WTC11 (cell line): Measurements from ENCODE around the gene PHLPP1.

Experiments
- TF ChIP-seq, protein P1 (sequence below): fragments of 200-600 bp; IDR thresholded peaks from 2 replicates; pipeline ENCODE4 v1.8.0; 2022; ENCODE audit warnings: antibody characterized with exemption
- TF ChIP-seq, protein P2 (sequence below): sonication (generic); formaldehyde crosslinking; IDR thresholded peaks from 2 replicates; pipeline ENCODE4 v1.8.0; 2022; ENCODE audit warnings: missing genetic modification reagents

DNA sequence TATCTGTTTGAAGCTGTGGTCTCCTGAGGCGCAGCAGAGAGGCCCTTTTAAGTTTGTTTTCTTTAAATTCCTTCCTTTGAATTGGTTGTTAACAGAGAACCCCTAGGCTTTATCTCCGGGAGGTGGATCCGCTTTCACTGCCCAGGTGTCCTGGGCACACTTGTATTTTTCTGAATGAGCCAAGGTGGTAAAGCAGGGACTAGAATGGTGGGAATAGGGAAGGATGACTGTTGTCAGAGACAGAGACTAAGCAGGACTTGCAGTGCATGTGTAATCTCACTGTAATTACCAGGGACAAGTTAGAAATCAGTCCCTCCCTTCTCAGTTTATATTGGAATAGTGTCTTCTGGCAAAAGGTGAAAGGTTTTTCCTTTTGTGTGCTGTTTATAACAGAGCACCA, 72.8 kb downstream of the PHLPP1 start:
- TF ChIP-seq, protein P1, sequence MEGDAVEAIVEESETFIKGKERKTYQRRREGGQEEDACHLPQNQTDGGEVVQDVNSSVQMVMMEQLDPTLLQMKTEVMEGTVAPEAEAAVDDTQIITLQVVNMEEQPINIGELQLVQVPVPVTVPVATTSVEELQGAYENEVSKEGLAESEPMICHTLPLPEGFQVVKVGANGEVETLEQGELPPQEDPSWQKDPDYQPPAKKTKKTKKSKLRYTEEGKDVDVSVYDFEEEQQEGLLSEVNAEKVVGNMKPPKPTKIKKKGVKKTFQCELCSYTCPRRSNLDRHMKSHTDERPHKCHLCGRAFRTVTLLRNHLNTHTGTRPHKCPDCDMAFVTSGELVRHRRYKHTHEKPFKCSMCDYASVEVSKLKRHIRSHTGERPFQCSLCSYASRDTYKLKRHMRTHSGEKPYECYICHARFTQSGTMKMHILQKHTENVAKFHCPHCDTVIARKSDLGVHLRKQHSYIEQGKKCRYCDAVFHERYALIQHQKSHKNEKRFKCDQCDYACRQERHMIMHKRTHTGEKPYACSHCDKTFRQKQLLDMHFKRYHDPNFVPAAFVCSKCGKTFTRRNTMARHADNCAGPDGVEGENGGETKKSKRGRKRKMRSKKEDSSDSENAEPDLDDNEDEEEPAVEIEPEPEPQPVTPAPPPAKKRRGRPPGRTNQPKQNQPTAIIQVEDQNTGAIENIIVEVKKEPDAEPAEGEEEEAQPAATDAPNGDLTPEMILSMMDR: no peak
- TF ChIP-seq, protein P2, sequence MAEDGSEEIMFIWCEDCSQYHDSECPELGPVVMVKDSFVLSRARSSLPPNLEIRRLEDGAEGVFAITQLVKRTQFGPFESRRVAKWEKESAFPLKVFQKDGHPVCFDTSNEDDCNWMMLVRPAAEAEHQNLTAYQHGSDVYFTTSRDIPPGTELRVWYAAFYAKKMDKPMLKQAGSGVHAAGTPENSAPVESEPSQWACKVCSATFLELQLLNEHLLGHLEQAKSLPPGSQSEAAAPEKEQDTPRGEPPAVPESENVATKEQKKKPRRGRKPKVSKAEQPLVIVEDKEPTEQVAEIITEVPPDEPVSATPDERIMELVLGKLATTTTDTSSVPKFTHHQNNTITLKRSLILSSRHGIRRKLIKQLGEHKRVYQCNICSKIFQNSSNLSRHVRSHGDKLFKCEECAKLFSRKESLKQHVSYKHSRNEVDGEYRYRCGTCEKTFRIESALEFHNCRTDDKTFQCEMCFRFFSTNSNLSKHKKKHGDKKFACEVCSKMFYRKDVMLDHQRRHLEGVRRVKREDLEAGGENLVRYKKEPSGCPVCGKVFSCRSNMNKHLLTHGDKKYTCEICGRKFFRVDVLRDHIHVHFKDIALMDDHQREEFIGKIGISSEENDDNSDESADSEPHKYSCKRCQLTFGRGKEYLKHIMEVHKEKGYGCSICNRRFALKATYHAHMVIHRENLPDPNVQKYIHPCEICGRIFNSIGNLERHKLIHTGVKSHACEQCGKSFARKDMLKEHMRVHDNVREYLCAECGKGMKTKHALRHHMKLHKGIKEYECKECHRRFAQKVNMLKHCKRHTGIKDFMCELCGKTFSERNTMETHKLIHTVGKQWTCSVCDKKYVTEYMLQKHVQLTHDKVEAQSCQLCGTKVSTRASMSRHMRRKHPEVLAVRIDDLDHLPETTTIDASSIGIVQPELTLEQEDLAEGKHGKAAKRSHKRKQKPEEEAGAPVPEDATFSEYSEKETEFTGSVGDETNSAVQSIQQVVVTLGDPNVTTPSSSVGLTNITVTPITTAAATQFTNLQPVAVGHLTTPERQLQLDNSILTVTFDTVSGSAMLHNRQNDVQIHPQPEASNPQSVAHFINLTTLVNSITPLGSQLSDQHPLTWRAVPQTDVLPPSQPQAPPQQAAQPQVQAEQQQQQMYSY (CRISPR knock-in tag): no peak
